ENCODE data around the gene DLK1. TPM values are rescaled to one million over a fixed set of nuclear protein-coding genes. Genes with fewer than 3 reads are reported as not detected.

Gene DLK1
- polyA plus RNA-seq, 4 donors = 6.5 to 32.2 (median 15.7) TPM

DNA sequence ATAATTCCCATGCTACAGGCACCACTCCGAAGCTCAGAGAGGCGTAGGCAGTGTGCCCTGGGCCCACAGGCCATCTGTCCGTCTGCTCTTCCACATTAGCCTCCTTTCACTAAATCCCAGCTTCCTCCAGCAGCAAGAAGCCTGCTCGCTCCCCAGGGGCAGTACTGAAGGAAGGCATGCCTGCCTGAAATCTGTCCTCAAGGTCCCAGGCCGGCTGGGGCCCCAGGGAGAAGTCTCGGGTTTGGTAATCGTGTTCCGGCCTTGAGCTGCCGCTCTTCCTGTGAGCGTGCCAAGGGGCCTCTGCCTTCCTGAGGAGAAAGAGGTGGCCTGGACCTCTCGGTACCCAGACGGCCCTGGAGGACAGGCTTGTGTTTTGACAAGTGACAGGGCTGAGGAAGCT lies 15.2 kb upstream of the DLK1 start:
- no peak for DNase-seq (ENCODE audit: low read depth in 4 of 4, low spot score in 3 of 4)

GRCh38 chr14:100712490-100712889 lies 14.2 kb upstream of the DLK1 start:
- DNase-seq (ENCODE audit: low read depth in 4 of 4, low spot score in 3 of 4) = no peak

DNA sequence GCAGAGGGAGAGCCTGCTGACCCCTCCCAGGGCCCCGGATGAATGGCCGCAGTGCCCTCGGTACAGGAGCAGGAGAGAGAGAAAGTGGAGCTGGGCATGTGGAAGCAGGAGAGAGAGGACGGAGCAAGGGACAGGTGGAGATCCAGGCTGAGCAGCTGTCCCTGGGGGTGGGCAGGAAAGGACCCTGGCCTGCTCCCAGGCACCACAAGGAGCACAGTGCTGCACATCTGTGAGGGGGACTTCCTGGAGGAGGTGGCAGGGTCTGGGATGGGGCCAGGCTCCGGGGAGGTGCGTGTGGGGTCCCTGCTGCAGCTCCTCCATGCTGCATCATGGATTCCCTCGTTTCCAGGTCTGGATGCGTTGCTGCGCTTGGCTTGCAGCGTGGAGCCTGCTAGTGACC lies 13.0 kb upstream of the DLK1 start:
- DNase-seq (ENCODE audit: low read depth in 4 of 4, low spot score in 3 of 4) = no peak

DNA sequence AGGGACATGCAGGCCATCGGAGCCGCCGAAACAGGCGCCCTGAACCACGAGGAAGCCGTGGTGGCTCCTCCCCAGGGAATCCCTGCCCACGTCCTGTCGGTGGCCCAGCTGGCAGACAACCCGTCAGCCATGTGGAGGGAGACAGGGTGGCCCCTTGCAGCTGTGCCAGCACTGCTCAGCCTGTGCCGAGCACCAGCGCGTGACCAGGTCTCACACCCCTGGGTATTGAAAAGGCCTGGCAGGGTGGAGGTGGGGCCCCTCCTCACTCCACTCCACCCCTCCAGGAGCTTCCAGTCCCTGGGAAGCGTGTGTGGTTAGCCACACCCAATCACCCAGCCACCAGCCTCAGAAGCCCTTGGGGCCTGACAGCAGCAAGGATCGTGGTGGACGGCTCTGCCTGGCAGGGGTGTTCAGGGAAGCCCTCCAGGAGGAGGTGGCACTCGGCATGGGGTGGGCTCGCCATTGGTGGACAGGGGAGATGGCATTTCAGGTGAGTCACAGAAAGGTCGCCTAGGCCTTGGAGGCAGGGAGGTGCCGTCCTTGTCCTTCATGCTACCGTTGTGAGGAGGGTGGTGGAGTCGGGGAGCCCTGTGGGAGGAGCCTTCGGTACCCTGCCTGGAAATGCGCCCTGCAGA lies 12.3 kb upstream of the DLK1 start:
- no peak for DNase-seq (ENCODE audit: low read depth in 4 of 4, low spot score in 3 of 4)

- DNase-seq (ENCODE audit: low read depth in 4 of 4, low spot score in 3 of 4) = no peak
Observed at GRCh38 chr14:100715332-100715731, 11.4 kb upstream of the DLK1 start.

- no peak for DNase-seq (ENCODE audit: low read depth in 4 of 4, low spot score in 3 of 4)
Observed at GRCh38 chr14:100715803-100716202, 10.9 kb upstream of the DLK1 start.

DNA sequence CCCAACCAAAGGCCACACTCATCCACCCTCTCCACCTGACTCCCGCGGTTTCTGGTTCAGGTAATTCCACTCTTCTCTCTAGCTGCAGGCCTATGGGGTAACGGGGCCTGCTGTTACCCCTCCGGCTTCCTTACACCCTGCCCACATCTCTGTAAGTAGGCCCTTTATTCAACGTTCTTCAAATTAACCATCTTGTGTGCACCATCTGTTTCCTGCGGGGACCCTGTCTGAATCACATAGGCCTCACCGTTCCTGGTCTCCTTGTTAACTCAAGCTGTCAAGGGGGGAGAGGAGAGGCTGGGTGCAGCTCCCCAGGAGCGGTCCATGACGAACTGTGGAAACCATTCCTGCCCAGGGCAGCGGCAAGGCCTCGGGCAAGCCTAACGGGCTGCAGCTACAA lies 9.3 kb upstream of the DLK1 start:
- DNase-seq (ENCODE audit: low read depth in 4 of 4, low spot score in 3 of 4) = no peak

DNA sequence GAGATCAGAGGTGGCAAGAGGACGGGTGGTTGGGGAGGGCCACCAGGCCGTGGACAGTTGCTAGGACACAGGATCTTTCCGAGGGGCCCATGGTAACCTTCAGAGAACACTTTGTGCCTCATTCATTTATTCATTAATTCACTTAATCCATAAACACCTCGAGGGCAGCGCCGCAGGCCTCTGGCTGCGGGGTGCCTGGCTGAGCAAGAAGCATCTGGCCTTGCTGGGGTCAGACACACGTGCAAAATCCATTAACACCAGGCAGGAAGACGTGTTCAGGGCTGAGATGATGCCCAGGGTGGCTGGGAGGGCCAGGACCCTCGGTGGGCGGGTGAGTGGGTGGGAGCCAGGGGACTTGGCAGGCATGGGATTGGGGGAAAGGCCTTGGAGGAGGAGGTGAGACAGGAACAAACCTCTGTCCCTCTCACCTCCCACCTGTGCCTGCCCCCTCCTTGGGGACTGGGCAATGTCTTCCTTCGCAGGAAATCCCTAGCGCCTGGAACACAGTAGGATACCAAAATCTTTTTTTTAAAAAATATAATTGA lies 6.6 kb upstream of the DLK1 start:
- DNase-seq (ENCODE audit: low read depth in 4 of 4, low spot score in 3 of 4) = no peak

GRCh38 chr14:100721568-100721967 lies 5.1 kb upstream of the DLK1 start:
- no peak for DNase-seq (ENCODE audit: low read depth in 4 of 4, low spot score in 3 of 4)

GRCh38 chr14:100722367-100722766 lies 4.3 kb upstream of the DLK1 start:
- no peak for DNase-seq (ENCODE audit: low read depth in 4 of 4, low spot score in 3 of 4)

DNA sequence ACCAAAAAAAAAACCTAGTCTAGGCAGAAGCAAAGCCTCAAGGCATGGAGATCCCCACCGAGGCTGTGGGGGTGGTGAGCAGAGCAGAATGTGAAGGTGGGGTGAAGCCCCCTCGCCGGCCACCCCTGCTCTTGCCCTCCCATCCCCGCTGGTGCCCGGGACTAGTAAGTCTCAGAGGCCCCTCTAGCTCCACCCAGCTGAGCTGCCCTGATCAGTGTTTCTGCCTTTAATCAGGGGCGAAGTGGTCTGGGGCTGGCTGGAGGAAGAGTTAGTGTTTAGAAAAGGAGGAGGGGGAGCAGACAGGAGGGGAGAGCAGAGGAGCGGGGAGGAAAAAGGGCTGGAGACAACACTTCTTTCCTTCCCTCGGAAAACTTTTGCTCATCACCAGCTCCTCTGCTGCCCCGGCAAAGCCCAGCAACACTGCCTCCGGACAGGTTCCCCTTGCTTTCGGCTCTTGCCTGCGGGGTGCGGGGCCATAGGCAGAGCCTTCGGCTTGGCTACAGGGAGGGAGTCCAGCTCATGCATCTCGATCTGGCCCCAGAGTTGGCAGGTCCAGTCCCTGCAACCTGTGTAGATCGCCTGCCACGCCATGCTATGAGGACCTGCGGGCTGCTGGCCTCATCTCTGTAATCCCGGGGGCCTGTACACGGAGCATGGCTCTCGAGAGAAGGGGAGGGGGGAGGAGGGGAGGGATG lies 3.4 kb upstream of the DLK1 start:
- no peak for DNase-seq (ENCODE audit: low read depth in 4 of 4, low spot score in 3 of 4)

GRCh38 chr14:100723830-100724437 lies 2.8 kb upstream of the DLK1 start:
- no peak for DNase-seq (ENCODE audit: low read depth in 4 of 4, low spot score in 3 of 4)

DNA sequence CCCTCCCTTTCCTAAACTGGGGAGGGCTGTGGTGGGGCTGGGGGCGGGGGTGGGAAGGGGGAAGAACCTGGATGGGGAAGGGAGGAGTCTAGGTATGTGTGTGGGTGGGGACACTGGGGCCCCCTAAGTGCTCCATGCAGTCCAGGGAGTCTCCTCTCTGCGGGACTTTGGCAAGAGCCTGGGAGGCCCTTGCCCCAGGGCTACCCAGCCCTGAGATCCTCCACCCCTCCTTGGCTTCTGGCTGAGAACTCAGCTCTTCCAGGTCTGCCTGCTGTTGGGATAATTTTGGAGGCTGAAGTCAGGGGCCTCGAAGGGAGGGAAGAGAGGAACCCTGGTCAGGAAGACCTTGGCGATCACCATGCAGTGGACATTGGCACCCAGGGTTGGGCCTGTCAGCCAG lies 2.2 kb upstream of the DLK1 start:
- no peak for DNase-seq (ENCODE audit: low read depth in 4 of 4, low spot score in 3 of 4)

- no peak for DNase-seq (ENCODE audit: low read depth in 4 of 4, low spot score in 3 of 4)
Observed at GRCh38 chr14:100725587-100726387, 905 bp upstream of the DLK1 start.

DNA sequence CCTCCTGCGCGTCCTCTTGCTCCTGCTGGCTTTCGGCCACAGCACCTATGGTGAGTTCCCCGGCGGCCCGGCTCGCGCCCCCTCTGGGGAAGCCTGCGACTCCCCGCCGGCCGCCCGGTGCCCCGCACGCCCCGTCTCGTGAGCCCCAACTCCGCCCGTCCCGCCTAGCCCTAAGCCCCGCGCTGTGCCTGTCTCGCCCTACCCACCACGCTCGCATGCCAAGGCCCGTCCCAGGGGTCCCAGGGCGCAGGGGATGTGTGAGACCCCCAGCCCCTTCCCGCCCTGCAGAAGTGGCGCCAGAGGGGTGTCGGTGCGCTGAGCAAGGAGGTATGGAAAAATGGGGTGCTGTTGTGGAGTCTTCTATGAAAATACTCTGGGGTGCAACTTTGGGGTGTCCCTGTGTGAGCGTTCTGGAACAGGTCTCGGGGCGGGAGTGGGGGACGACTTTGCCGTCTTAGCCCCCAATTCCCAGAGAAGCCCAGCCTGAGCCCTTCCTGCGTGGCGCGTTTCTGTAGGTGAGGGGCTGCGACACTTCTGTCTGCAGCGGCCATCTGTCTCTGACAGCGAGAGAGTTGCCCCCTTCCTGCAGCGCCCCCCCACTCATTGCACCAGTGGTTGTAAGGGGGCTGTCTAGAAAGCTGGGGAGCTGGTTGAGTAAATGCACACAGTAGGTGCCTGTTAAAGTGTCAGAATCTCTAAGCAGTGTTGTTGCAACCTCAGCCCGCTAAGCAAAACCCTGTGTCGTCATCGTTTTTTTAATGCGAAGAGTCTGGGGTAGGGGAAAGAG lies 587 bp downstream of the DLK1 start:
- no peak for DNase-seq (ENCODE audit: low read depth in 4 of 4, low spot score in 3 of 4)

DNA sequence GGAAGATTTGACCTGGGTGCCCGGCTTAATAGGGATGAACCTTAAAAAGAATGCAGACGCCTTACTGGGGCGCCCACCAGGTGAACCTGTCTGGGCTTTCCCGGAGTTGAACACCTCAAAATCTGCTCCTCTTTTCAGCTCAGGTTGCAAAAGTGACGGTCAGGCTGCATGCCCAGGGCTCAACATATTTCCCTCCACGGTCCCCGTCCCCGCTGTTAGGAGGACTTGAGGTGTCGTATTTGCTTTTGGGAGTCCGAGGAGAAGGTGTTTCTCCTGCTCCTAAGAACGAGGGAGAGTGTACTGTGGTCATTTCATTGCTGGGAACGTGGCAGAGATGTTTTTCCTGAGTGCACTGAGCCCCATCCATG lies 1.2 kb downstream of the DLK1 start:
- DNase-seq (ENCODE audit: low read depth in 4 of 4, low spot score in 3 of 4) = no peak

- no peak for DNase-seq (ENCODE audit: low read depth in 4 of 4, low spot score in 3 of 4)
Observed at GRCh38 chr14:100728962-100729361, 2.3 kb downstream of the DLK1 start.

DNA sequence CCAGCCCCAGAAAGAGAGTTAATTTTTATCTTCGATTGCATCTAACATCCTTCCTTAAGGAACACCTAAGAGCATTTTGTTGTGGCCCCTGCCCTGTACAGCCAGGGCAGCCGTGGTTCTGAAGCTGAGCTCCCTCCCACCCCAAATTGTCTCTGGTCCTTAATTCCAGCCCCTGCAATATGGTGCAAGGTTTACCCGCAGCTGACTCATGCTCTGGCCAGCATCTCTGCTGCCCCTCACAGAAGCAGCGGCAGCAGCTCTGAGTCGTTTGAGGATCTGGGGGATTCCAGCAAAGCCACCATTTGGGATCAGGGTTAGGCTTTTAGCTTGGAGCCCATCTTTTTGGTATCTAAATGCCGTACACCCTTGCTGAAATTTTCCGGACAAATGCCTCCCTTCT lies 3.3 kb downstream of the DLK1 start:
- DNase-seq (ENCODE audit: low read depth in 4 of 4, low spot score in 3 of 4) = no peak

DNA sequence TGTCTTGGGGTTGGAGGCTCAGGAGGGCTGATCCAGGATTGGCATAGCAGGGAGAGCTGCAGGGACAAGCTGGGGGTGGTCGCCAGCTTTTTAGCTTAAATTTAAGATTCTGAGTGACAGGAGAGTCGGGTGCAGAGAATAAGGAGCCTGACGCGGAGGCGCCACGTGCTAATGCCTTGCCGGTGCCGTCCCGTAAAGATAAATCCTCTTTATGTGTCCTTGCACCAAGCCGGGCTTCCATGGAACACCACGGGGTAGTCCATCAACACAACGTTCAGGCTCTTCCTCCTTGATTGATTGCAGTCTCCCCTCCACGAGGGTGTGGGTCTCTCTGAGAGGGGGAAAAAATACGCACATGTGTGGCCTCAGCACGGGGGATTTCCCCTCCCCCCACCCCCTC lies 3.9 kb downstream of the DLK1 start:
- DNase-seq (ENCODE audit: low read depth in 4 of 4, low spot score in 3 of 4) = no peak

GRCh38 chr14:100731011-100731670 lies 4.4 kb downstream of the DLK1 start:
- DNase-seq (ENCODE audit: low read depth in 4 of 4, low spot score in 3 of 4) = no peak

Data from left renal pelvis (tissue), 4 donors.